ENCODE measurements around the gene NOX3.

NOX3 gene

DNA sequence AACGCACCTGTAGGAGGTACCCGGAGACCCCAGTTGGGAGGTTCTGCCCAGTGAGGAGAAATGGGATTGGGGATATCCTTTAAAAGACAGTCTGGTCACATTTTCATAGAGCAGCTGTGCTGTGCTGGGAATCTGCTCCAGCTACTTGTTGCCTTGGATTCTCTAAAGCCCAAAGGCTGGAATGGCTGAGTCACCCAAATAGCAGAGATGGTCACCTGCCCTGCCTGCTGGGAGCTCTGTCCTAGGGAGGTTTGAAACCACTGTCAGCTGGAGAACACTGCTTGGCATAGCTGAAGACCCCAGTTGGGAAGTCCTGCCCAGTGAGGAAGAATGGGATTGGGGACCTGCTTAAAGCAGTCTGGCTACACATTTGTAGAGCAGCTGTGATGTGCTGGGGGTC, 106.5 kb downstream of the NOX3 start:
- Histone ChIP-seq H3K4ac (ENCODE audit: low read depth, low read length) (no peak overlapping the region), H3K18ac (ENCODE audit: low read length) (no peak overlapping the region), H2AFZ (ENCODE audit: insufficient read depth, low read length, poor library complexity) (no peak overlapping the region), H4K8ac (ENCODE audit: low read depth, low read length) (no peak overlapping the region), H2BK12ac (ENCODE audit: low read length) (no peak overlapping the region), H4K91ac (ENCODE audit: low read depth, low read length) (no peak overlapping the region), H3K4me1 (ENCODE audit: control insufficient read depth in 1 of 2, insufficient read depth in 2 of 2, low read length in 2 of 2) (no peaks in the 10 kb centered on the region), H3K9me3 (ENCODE audit: insufficient read depth, low read depth, low read length) (no peaks in the 10 kb centered on the region), H3K79me1 (ENCODE audit: low read length) (no peaks in the 10 kb centered on the region), H3K14ac (ENCODE audit: low read length) (no peak overlapping the region), H3K9ac (ENCODE audit: low read length) (no peak overlapping the region), H3K4me3 (ENCODE audit: low read depth, low read length) (no peak overlapping the region), H3K27me3 (ENCODE audit: insufficient read depth, low read length) (no peaks in the 10 kb centered on the region), H3K27ac (ENCODE audit: low read depth, low read length) (no peak overlapping the region), H2BK5ac (ENCODE audit: low read depth, low read length, poor library complexity) (no peak overlapping the region), H3K36me3 (ENCODE audit: control insufficient read depth in 1 of 2, insufficient read depth in 2 of 2, low read length in 2 of 2) (no peaks in the 10 kb centered on the region), H3K79me2 (ENCODE audit: control insufficient read depth, insufficient read depth, low read length, poor library complexity) (no peaks in the 10 kb centered on the region), H4K12ac (ENCODE audit: low read depth, low read length) (no peak overlapping the region), H2AK5ac (ENCODE audit: low read length) (no peak overlapping the region), H3K23ac (ENCODE audit: low read length) (no peak overlapping the region), H2BK120ac (ENCODE audit: insufficient read depth, low read length, poor library complexity) (no peak overlapping the region), H3K4me2 (ENCODE audit: low read length) (no peak overlapping the region)
- no CpG with 5 or more reads among the region's 2 CpGs for WGBS (ENCODE audit: extremely low coverage, insufficient coverage, insufficient read length)
- peak in 1 of 2 donors; percentile 39 for DNase-seq

DNA sequence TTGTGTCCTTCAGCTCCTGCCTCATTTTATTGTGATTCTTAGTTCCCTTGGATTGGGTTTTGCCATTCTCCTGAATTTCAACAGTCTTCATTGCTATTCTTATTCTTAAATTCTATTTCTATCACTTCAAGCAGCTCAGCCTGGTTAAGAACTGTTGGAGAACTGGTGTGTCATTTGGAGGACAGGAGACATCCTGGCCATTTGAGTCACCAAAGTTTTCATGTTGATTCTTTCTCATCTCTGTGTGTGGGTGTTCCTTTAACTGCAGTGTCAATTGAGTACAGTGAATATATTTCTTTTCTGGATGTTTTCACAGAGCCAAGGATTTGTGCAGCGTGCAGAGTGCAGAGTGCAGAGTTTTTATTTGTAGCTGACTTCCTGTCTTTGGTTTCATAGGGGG, 107.8 kb downstream of the NOX3 start:
- Histone ChIP-seq H2BK120ac (ENCODE audit: insufficient read depth, low read length, poor library complexity) (no peak overlapping the region), H3K36me3 (ENCODE audit: control insufficient read depth in 1 of 2, insufficient read depth in 2 of 2, low read length in 2 of 2) (no peaks in the 10 kb centered on the region), H2BK12ac (ENCODE audit: low read length) (no peak overlapping the region), H3K4me1 (ENCODE audit: control insufficient read depth in 1 of 2, insufficient read depth in 2 of 2, low read length in 2 of 2) (no peaks in the 10 kb centered on the region), H4K91ac (ENCODE audit: low read depth, low read length) (no peak overlapping the region), H4K12ac (ENCODE audit: low read depth, low read length) (no peak overlapping the region), H3K9ac (ENCODE audit: low read length) (no peak overlapping the region), H3K27me3 (ENCODE audit: insufficient read depth, low read length) (no peaks in the 10 kb centered on the region), H2AFZ (ENCODE audit: insufficient read depth, low read length, poor library complexity) (no peak overlapping the region), H4K8ac (ENCODE audit: low read depth, low read length) (no peak overlapping the region), H3K4me2 (ENCODE audit: low read length) (no peak overlapping the region), H2AK5ac (ENCODE audit: low read length) (no peak overlapping the region), H3K79me1 (ENCODE audit: low read length) (no peaks in the 10 kb centered on the region), H3K27ac (ENCODE audit: low read depth, low read length) (no peak overlapping the region), H3K4me3 (ENCODE audit: low read depth, low read length) (no peak overlapping the region), H3K79me2 (ENCODE audit: control insufficient read depth, insufficient read depth, low read length, poor library complexity) (no peaks in the 10 kb centered on the region), H2BK5ac (ENCODE audit: low read depth, low read length, poor library complexity) (no peak overlapping the region), H3K23ac (ENCODE audit: low read length) (no peak overlapping the region), H3K9me3 (ENCODE audit: insufficient read depth, low read depth, low read length) (no peaks in the 10 kb centered on the region), H3K14ac (ENCODE audit: low read length) (no peak overlapping the region), H3K4ac (ENCODE audit: low read depth, low read length) (no peak overlapping the region), H3K18ac (ENCODE audit: low read length) (no peak overlapping the region)
- WGBS (ENCODE audit: extremely low coverage, insufficient coverage, insufficient read length), result no CpG with 5 or more reads among the region's 1 CpG
- DNase-seq, result no peak

- H2AFZ ChIP-seq (ENCODE audit: insufficient read depth, low read length, poor library complexity), result no peak overlapping the region
- no peak overlapping the region for H2AK5ac ChIP-seq (ENCODE audit: low read length)
- no peak for DNase-seq
- no peak overlapping the region for H3K4ac ChIP-seq (ENCODE audit: low read depth, low read length)
- no peak overlapping the region for H4K91ac ChIP-seq (ENCODE audit: low read depth, low read length)
- H3K27me3 ChIP-seq (ENCODE audit: insufficient read depth, low read length), result no peaks in the 10 kb centered on the region
- H4K12ac ChIP-seq (ENCODE audit: low read depth, low read length), result no peak overlapping the region
- H3K27ac ChIP-seq (ENCODE audit: low read depth, low read length), result no peak overlapping the region
- H2BK5ac ChIP-seq (ENCODE audit: low read depth, low read length, poor library complexity), result no peak overlapping the region
- no peak overlapping the region for H3K4me3 ChIP-seq (ENCODE audit: low read depth, low read length)
- no peak overlapping the region for H2BK120ac ChIP-seq (ENCODE audit: insufficient read depth, low read length, poor library complexity)
- no peak overlapping the region for H3K23ac ChIP-seq (ENCODE audit: low read length)
- H3K4me2 ChIP-seq (ENCODE audit: low read length), result no peak overlapping the region
- no peak overlapping the region for H3K9ac ChIP-seq (ENCODE audit: low read length)
- no peak overlapping the region for H2BK12ac ChIP-seq (ENCODE audit: low read length)
- no peak overlapping the region for H3K18ac ChIP-seq (ENCODE audit: low read length)
- no peaks in the 10 kb centered on the region for H3K36me3 ChIP-seq (ENCODE audit: control insufficient read depth in 1 of 2, insufficient read depth in 2 of 2, low read length in 2 of 2)
- no peaks in the 10 kb centered on the region for H3K4me1 ChIP-seq (ENCODE audit: control insufficient read depth in 1 of 2, insufficient read depth in 2 of 2, low read length in 2 of 2)
- no peak overlapping the region for H4K8ac ChIP-seq (ENCODE audit: low read depth, low read length)
- no peaks in the 10 kb centered on the region for H3K79me2 ChIP-seq (ENCODE audit: control insufficient read depth, insufficient read depth, low read length, poor library complexity)
- H3K14ac ChIP-seq (ENCODE audit: low read length), result no peak overlapping the region
- no peaks in the 10 kb centered on the region for H3K9me3 ChIP-seq (ENCODE audit: insufficient read depth, low read depth, low read length)
- no peaks in the 10 kb centered on the region for H3K79me1 ChIP-seq (ENCODE audit: low read length)
Observed at GRCh38 chr6:155346957-155347356, 108.7 kb downstream of the NOX3 start.

Data from trophoblast cell (in vitro differentiated cells and primary cell).